Fibroblast of lung (primary cell): ENCODE data around the gene TMEM82.

Experiments used
- EZH2 ChIP-seq: IDR thresholded peaks from 2 replicates; pipeline ENCODE4 v1.5.1; 2012; ENCODE audit warnings: low read length, control low read depth, mild to moderate bottlenecking; ENCODE audit errors: missing control alignments
- TF ChIP-seq, protein P1 (sequence below), 2 donors: IDR thresholded peaks in 1 of 2; conservative IDR thresholded peaks in 1 of 2; 1 replicate in 1 of 2; 2 replicates in 1 of 2; pipeline ENCODE4 v1.5.1; 2011 to 2012; ENCODE audit warnings: low read length in 2 of 2, control low read depth in 1 of 2, inconsistent platforms in 1 of 2, low read depth in 1 of 2, mild to moderate bottlenecking in 1 of 2

DNA sequence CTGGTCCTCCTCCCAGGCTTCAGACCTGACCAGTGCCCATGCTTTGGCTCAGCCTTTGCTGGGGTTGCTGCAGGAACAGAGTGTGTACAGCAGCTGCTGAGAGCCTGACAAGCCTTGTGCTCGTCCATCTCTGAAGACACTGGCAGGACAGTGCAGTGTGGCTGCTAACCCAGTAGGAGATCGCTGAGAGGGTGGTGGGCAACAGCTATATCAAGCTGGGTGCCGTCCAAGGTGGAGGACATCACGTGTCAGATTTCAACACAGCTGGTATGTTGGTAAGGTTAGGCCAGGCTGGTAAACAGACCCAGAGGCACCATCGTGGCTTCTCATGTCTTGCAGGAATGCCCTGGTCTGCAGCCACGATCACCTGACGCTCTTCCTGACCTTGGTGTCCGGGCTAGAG lies 24.1 kb upstream of the TMEM82 start:
- TF ChIP-seq, protein P1, sequence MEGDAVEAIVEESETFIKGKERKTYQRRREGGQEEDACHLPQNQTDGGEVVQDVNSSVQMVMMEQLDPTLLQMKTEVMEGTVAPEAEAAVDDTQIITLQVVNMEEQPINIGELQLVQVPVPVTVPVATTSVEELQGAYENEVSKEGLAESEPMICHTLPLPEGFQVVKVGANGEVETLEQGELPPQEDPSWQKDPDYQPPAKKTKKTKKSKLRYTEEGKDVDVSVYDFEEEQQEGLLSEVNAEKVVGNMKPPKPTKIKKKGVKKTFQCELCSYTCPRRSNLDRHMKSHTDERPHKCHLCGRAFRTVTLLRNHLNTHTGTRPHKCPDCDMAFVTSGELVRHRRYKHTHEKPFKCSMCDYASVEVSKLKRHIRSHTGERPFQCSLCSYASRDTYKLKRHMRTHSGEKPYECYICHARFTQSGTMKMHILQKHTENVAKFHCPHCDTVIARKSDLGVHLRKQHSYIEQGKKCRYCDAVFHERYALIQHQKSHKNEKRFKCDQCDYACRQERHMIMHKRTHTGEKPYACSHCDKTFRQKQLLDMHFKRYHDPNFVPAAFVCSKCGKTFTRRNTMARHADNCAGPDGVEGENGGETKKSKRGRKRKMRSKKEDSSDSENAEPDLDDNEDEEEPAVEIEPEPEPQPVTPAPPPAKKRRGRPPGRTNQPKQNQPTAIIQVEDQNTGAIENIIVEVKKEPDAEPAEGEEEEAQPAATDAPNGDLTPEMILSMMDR (conservative IDR thresholded peaks at IDR 0.05 in 1 of 2, IDR thresholded peaks at IDR 0.05 in 1 of 2; ENCODE audit: low read depth in 1 of 2, low read length in 2 of 2), result no peak
- no peak for TF ChIP-seq EZH2
